Measurements from ENCODE around the gene DENND1A.
A peak's percentile ranks its signal among the peaks of the same experiment; 100 is the strongest.
"Not testable (repeated sequence)": the region's sequence is repeated elsewhere in the genome, so short reads cannot be mapped to it uniquely, and the experiment has no call there.

The DENND1A gene

DNA sequence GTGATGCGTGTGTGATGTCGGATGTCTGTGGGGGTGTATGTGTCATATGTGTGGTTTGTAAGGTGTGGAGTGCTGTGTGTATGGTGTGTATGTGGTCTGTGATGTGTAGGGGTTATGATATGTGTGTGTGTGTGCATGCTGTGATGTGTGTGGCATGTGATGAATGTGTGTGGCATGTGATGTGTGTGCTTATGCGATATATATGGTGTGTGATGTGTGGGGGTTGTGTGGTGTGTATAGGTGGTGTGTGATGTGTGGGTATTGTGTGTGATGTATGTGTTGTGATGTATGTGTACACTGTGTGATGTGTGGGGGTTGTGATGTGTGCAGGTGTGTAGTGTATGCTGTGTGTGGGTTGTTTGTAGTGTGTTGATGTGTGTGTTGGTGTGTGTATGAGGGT lies 583.1 kb downstream of the DENND1A start:
- no peak for DNase-seq

DNA sequence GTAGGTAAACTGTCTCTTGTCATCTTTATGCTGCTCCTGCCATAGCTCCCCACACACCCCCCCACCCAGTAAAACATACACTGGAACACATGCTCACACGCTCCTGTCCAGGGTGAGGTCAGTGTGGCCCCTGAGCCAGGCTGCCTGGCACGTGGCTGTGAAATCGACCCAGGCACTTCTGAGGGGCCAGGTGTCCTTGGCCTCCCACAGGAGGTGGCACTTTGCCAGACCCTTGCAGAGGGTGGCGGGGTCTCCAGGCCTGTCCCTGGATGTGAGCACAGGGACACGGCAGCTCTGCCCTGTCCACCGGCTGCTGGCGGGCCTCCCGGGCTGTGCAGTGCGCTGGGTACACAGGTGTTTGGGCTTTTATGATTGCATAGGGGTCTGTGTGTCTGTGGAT lies 583.9 kb downstream of the DENND1A start:
- DNase-seq, result no peak

DNA sequence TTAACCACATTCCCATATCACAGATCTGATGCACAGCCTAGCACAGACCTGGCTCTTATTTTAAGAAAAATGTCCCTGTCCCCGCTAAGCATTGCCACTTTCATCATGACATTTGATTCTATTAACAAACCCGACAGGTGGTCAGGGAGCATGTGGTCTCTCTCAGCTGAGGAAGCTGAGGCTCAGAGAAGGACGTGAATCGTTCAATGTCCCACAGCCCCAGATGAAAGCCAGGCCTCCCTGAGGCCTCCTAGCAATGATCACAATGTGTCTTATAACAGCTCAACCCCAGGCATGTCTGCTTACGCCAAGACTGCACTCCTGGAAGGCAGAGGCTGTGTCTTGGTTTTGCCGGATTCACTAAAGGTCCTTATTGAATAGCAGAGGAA lies 584.4 kb downstream of the DENND1A start:
- DNase-seq, result no peak

DNA sequence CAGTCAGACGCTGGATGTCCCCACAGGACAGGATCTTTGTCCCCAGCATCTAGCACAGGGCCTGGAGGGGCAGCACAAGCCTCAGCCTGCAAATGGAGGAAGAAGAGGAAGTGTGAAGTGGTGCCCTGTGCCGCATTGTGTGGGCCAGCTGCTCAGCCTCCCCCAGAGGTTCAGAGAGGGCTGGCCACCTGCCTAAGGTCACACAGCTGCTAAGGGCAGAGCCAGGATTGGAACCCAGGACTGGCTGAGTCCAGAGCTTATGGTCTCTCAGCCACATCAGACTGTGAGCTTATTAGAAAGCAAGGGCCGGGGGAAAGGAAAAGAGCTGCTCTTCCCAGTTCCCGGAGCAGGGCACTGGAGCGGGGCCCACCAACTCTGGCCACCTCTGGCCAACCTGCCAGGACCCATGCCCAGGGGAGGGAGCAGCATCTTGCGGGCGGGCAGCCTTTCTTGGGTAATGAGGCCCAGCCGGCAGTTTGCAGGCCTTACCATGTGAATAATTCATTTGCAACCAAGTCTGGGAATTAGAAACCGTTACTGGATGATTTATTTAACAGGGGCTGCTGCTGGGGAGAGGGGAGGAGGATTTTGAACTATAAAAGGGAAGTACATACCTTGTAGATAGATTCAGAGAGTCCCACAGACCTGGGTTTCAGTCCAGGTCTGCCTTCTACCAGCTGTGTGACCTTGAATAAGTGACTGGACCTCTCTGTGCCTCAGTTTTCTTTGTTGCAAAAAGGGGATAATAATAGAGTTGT lies 585.6 kb downstream of the DENND1A start:
- no peak for DNase-seq

DNA sequence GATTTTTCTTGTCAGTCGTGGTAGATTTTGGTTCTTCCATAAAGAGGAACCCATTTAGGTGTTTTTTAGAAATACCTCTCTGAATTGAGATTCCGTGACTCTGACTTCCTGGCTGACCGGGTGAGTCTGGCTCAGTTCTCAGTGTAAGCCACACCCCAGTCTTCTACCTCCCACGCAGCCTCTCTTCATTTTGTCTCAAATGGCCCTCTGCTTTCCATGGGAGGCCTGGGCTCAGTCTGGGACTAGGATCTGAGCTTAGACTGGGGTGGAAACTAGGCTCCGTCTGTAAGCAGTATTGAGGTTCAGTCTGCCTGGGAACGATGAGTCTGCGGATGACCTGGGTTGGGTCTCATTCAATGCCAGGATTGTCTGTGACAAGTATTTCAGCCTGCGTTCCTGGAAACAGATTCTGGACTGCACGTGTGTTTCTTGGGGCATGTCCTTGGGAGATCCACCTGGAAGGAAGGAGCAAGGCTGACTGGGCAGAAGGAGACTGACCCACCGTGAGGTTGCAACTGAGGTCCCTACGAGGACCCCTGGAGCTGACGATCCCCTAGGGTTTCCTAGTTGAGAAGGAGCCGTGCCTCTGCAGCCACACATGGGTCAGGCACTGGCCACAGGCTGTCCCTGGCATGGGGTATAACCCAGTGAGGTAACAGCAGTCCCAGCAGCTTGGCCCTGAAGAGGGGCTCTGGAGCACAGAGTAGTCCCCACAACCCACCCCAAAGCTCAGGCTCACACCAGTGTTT lies 586.3 kb downstream of the DENND1A start:
- no peak for DNase-seq

DNA sequence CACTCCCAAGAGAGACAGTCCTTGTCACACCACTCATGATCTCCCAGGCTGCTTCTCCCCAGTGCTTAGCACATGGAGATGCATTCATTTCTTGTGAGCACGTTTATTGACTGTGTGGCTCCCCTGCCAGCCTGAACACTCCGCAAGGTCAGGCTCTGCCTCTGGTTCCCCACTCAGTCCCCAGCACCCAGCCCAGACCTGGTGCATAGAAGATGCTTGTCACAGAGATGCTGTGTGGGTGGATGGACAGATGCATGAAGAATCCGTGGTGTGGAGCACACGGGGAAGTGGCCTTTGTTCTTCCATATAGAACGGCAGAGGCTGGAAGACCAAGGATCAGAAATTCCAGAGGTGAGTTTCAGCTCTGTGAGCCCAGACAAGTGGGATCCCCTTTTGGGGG lies 587.7 kb downstream of the DENND1A start:
- DNase-seq, result no peak

DNA sequence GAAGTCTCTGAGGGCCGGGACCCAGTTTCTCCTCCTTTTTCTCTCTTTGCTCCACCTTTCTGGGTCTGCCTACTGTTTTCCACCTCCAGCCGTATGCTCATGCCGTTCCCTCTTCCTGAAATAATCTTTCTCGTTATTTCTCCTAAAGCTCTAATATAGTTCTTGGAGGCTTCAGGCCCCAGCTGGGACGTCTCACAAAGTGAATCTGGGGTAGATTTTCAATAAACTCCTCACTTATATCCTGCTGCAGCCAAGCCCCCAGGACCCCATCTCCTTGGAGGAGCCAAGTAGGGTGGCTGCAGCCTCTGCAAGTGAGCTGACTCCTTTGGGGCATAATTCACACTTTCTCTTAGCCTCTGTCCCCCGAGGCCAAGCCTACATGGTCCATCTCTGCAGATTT lies 588.1 kb downstream of the DENND1A start:
- no peak for DNase-seq

DNA sequence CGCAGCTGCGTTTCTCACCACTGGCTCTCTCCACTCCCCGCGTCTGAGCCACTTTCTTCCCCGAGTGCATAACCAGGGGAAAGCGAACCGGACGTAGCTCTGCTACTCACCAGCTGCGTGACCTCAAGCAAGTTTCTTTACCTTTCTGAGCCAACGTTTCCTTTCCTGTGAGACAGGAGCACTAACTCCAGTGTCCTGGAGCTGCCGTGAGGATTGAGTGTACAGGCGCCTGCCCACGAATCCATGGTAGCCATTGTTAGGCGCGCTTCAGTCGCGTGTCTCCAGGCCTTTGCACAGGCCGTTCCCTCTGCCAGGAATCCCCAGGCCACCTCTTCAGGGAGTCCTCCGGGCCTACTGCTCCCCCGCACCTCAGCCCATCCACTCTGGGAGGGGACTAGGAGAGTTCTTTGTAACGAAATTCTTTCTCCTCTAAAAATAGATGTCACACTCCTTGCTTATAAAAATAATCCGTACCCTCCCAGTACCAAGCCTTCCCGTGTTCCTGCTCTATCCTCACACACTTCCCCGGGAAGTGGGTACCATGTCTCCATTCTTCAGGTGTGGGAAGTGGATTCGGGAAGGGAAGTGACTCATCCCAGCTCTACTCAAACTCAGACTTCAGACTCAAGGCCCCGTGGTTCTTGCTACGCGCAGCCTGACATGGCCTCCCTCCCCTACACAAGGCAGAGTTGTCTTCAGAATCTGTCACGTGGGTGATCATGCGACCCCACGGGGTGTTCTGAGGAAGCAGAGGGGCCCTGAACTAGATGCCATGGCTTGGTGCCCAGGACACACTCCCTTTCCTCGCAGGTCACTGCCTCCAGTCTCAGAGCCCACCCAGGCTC lies 590.0 kb downstream of the DENND1A start:
- DNase-seq, result peak; percentile 75 to 76

DNA sequence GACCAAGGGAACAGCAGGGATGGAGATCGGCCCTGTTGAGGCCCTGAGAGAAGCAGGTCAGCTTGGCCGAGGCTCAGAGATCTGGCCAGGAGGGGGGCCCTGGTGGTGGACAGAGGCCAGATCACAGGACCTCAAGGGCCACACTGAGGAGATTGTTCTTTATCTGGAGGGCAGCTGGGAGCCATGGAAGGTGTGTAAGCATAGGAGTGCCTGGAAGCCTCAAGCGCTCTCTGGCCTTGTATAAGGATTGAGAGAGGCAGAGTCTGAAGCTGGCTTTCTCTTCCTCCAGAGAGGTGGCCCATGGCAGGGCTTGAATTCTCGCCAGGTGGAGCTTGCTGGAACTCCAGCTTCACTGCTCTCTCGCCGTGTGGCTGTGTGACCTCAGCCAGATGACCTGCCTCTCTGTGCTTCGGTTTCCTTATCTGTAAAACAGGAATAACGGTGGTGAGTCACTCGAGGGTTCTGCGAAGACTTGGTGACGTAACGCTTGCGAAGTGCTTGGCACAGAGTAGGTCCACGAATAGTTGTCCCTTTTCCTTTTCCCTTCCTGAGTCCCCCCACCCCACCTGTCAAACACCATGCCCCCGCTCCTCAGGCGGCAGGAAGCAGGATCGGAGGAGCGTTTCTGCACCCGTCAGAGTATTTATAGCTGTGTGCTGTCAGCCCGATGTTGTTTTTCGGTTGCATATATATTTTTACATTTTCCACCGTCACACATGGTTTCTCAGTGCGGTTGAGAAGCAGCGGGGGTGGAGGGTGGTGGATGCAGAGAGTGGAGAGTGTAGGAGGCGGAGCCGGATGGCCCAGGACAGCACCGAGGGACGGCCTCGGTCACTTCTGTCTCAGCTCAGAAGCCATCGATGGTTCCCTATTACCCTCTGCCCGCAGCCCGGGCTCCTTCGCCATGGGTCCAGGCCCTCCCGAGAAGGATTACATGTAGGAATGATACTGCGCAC lies 590.9 kb downstream of the DENND1A start:
- peak; percentile 86 to 89 for DNase-seq

DNA sequence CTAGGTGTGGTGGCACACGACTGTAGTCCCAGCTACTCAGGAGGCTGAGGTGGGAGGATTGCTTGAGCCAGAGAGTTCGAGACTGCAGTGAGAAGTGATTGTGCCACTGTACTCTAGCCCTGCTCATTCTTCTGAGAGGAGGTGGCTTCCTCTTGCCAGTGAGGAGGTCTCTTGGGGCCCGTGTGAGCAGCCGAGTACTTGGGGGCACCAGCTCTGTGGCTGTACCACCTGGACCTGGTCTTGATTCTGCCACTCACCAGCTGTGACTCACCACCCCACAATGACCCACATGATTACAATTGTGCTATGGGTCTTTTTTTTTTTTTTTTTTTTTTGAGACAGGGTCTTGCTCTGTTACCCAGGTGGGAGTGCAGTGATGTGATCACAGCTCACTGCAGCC lies 592.0 kb downstream of the DENND1A start:
- DNase-seq, result no peak

DNA sequence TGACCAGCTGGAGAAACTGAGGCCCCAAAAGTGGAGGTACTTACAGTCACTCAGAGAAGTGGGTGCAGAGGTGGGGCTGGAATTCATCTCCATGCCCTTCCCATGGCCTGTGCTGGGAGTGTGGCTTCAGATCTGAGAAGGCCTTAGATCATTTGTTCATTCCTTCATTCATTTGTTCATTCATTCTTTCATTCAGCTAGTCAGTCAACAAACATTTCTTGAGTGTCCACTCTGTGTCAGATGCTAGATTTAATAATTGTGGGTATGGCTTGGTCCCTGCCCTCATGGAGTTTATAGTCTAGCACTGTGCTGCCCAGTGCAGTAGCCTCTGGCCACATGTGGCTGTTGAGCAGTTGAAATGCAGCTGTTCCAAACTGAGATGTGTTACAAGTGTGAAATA lies 593.0 kb downstream of the DENND1A start:
- no peak for DNase-seq

DNA sequence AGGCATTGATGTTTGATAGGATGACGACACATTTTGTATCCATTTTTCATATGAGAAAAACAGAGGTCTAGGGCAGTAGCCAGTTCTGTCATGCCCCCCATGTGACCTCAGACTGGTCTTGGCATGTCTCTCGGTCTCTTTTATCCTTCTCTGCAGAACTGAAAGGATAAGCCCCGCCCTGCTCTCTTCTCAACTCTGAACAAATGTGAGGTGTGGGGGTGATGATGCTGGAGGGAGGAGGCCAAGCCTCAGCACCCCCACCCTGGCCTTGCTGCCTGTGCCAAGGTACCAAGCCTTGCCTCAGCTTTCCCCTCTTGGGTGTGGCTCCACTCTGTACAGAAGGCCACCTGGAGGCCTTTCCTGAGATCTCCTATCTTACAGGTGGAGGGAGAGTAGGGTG lies 593.5 kb downstream of the DENND1A start:
- DNase-seq, result no peak

DNA sequence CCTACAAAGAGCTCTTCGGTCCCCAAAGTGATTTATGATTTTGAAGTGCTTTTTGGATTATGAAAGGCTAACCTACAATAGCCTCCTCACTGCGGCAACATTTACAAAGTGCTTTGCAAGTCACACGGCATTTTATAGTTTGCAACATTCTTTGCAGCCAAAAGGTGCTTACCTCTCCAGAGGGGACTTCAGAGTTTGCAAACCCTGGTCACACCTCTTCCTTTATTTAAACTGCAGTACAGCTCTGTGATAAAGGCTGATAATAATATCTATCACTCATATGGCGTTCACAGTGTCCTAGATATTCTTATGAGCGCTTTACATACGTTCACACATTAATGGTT lies 594.0 kb downstream of the DENND1A start:
- no peak for DNase-seq

DNA sequence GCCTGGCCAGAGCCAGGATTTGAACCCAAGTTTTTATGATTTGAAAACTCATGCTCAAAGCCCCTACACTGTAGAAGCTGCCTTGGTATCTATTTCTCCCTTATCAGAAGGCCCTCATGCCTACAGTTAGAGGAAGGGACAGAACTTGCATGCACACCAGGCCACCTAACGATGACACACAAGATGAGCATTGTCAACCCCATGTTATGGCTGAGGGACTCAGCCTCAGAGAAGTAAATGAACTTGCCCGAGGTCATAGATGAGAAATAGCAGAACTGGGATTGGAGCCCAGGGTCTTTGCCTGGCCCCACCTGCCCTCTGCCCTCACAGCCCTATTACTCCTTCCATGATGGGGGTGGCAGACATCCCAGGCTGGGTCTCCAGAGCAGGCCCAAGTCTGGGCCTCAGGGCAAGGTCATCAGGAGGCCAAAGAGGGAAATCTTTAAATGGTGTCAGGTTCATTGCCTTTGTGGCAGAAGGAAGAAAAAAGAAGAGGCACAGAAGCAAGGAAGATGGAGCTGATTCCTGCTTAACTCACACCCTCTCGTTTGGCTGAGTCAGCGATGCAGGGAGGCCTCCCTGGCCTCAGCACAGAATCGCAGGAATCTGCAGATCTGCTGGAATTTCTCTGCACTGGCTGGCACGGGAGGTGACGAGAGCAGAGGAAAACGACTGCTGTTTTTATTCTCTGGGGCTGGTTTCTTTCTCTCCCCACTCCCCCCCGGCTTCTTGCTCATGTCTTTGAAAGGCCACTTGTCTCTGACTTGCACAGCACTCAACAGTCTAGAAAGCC lies 594.5 kb downstream of the DENND1A start:
- no peak for DNase-seq

DNA sequence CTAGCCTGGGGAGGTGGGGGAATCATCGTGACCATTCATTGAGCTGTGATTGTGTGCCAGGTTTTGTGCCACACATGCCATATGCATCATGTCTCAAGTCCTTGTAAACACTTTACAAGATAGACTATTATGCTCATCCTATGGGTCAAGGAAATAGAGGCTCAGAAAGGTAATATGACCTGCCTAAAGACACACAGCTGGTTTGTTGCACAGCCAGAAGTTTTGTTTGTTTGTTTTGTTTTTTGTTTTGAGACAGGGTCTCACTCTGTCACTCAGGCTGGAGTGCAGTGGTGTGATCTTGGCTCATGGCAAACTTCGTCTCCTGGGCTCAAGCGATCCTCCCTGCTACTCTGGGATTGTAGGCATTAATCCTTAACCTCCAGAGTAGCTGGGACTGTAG lies 595.3 kb downstream of the DENND1A start:
- no peak for DNase-seq

DNA sequence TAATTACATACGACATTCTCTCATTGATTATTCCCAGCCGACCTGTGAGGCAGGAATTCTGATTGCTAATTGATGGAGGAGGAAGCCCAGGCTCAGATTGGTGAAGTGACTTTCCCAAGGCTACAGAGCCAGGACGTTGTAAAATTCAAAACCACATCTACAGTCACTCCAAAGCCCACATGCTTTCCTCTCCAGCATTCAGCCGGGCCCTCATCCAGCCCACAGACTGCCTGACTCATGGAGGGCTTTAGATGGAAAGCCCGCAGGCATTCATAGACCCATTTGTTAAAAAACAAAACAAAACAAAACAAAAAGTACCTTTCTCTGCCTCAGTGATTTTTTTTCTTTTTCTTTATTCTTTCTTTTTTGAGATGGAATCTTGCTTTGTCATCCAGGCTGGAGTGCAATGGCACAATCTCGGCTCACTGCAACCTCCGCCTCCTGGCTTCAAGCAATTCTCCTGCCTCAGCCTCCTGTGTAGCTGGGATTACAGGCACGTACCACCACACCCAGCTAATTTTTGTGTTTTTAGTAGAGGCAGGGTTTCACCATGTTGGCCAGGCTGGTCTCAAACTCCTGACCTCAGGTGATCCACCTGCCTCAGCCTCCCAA lies 596.8 kb downstream of the DENND1A start:
- DNase-seq, result not testable (repeated sequence)

DNA sequence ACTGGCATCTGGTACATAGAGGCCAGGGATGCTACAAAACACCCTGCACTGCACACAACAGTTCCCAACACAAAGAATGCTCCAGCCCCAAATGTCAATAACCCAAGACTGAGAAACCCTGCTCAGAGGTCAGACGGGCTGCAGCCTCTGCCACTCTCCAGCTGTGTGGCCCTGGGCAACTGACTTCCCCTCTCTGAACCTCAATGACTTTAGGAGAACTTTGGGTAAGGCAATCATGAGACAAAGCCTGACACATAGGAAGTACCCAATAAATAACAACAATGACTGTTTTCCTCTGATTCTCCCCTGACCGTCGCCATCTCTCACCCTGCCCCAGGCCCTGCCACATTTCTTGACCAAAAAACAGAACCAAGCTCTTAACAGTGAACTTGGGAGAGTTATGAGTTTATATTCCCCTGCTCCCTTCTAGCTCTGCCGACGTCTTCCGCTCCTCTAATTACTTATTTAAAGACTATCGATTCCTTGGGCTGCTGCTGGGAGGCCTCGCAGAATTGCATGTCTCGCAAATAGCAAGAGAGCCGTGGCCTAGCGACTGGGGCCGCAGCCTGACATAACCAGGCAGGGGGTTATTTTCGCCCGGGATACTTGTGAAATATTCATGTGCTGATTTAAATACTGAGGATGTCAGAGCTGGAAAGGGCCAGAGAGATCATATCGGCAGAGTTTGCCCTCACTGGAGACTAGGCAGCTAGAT lies 598.4 kb downstream of the DENND1A start:
- no peak for DNase-seq
